NCI-H748 (cell line): ENCODE data around the gene SINHCAF.
"Not testable (repeated sequence)": the region's sequence is repeated elsewhere in the genome, so short reads cannot be mapped to it uniquely, and the experiment has no call there.

Experiments used
- DNase-seq: peaks from one replicate; lab custom pipeline; 2025; ENCODE audit not compliant: unreplicated experiment; lab: John Stamatoyannopoulos, UW

The SINHCAF gene

GRCh38 chr12:31310488-31310887 is 15.5 kb downstream of the SINHCAF start:
- DNase-seq = no peak

GRCh38 chr12:31309279-31309678 is 16.7 kb downstream of the SINHCAF start:
- DNase-seq = no peak

- no peak for DNase-seq
Measured at GRCh38 chr12:31308116-31308515, 17.8 kb downstream of the SINHCAF start.

GRCh38 chr12:31306866-31307265 is 19.1 kb downstream of the SINHCAF start:
- no peak for DNase-seq

GRCh38 chr12:31303466-31303865 is 22.5 kb downstream of the SINHCAF start:
- DNase-seq = no peak

GRCh38 chr12:31301311-31301710 is 24.6 kb downstream of the SINHCAF start:
- no peak for DNase-seq

- DNase-seq = no peak
Measured at GRCh38 chr12:31300783-31301182, 25.2 kb downstream of the SINHCAF start.

- no peak for DNase-seq
Measured at GRCh38 chr12:31300341-31300740, 25.6 kb downstream of the SINHCAF start.

GRCh38 chr12:31298922-31299321 is 27.0 kb downstream of the SINHCAF start:
- DNase-seq = no peak

- no peak for DNase-seq
Measured at GRCh38 chr12:31298515-31298910, 27.4 kb downstream of the SINHCAF start.

GRCh38 chr12:31297572-31298514 is 28.1 kb downstream of the SINHCAF start:
- no peak for DNase-seq

GRCh38 chr12:31289441-31289840 is 36.5 kb downstream of the SINHCAF start:
- DNase-seq = no peak

- no peak for DNase-seq
Measured at GRCh38 chr12:31288381-31288780, 37.6 kb downstream of the SINHCAF start.

GRCh38 chr12:31280183-31280582 is 45.8 kb downstream of the SINHCAF start:
- no peak for DNase-seq

- no peak for DNase-seq
Measured at GRCh38 chr12:31279390-31279924, 46.5 kb downstream of the SINHCAF start.

GRCh38 chr12:31278832-31279231 is 47.1 kb downstream of the SINHCAF start:
- no peak for DNase-seq

- no peak for DNase-seq
Measured at GRCh38 chr12:31278424-31278823, 47.5 kb downstream of the SINHCAF start.

- DNase-seq = no peak
Measured at GRCh38 chr12:31277081-31277480, 48.9 kb downstream of the SINHCAF start.

GRCh38 chr12:31275491-31275890 is 50.5 kb downstream of the SINHCAF start:
- DNase-seq = no peak

- DNase-seq = no peak
Measured at GRCh38 chr12:31274520-31275300, 51.2 kb downstream of the SINHCAF start.

GRCh38 chr12:31273794-31274193 is 52.2 kb downstream of the SINHCAF start:
- DNase-seq = not testable (repeated sequence)
